Tibial artery (tissue), 4 donors: ENCODE measurements around the gene PRSS1.

Experiments used
- DNase-seq, 2 donors: peaks; one replicate each; pipeline ENCODE4 v3.0.0-alpha.2; 2019
- H3K27ac ChIP-seq, 2 donors: fragments of 200-600 bp; sonication (generic) in 1 of 2; 1 replicate in 1 of 2; 2 replicates in 1 of 2; pipeline ENCODE4 v1.5.1; 2018 to 2019; ENCODE audit warnings: mild to moderate bottlenecking in 1 of 2
- H3K27me3 ChIP-seq, 2 donors: fragments of 200-600 bp; sonication (generic) in 1 of 2; one replicate each; pipeline versions ENCODE4 v1.5.1 to v1.6.0; 2016 to 2019
- H3K36me3 ChIP-seq, 3 donors: fragments of 200-600 bp; sonication (generic) in 2 of 3; one replicate each; pipeline ENCODE4 v1.5.1; 2016 to 2019; ENCODE audit warnings: mild to moderate bottlenecking in 2 of 3
- H3K4me1 ChIP-seq, 4 donors: fragments of 200-600 bp; sonication (generic) in 2 of 4; 1 replicate in 3 of 4; 2 replicates in 1 of 4; pipeline ENCODE4 v1.5.1; 2016 to 2019
- H3K4me3 ChIP-seq, 2 donors: fragments of 200-600 bp; sonication (generic) in 1 of 2; 1 replicate in 1 of 2; 2 replicates in 1 of 2; pipeline ENCODE4 v1.5.1; 2018 to 2019; ENCODE audit warnings: mild to moderate bottlenecking in 2 of 2
- H3K9me3 ChIP-seq, 3 donors: fragments of 200-600 bp; sonication (generic) in 1 of 3; one replicate each; pipeline ENCODE4 v1.5.1; 2016 to 2019
- CTCF ChIP-seq, 2 experiments: fragments of 200-600 bp in 1 of 2; fragments of 450-650 bp in 1 of 2; IDR thresholded peaks; one replicate each; pipeline ENCODE4 v1.5.1; 2017 to 2019; ENCODE audit warnings: antibody characterized with exemption in 2 of 2, mild to moderate bottlenecking in 1 of 2, moderate library complexity in 1 of 2
- intact Hi-C: fragments of 100-400 bp; cut with DNase I; formaldehyde crosslinking; loops from one replicate; pipeline ENCODE4 v1.15.0; 2023; ENCODE audit warnings: low total_unique reads

PRSS1 gene

GRCh38 chr7:142770661-142771352 is 21.5 kb downstream of the PRSS1 start, which contains the start of gene PRSS2:
Gene PRSS2, plus strand, starts transcription at chr7:142770970. Its CDS starts 13 bp downstream, at chr7:142770983.
- Histone ChIP-seq H3K27me3 (peaks cover 0 to 7% of the 10 kb centered on the region in 2 donors), H3K36me3 (no peaks in the 10 kb centered on the region), H3K9me3 (no peaks in the 10 kb centered on the region), H3K4me1 (no peaks in the 10 kb centered on the region), H3K27ac (no peak within 1 kb of the TSS), H3K4me3 (no peak within 1 kb of the TSS)
- intact Hi-C loops = no loop called here
- DNase-seq = no peak
- no peak for TF ChIP-seq CTCF (IDR thresholded peaks at IDR 0.05)

- H3K4me3 ChIP-seq = no peak overlapping the region
- intact Hi-C loops = no loop called here
- no peak for DNase-seq
- H3K4me1 ChIP-seq = peaks cover 0 to under 1% (median 0%) of the 10 kb centered on the region in 4 donors
- no peaks in the 10 kb centered on the region for H3K36me3 ChIP-seq
- no peaks in the 10 kb centered on the region for H3K9me3 ChIP-seq
- TF ChIP-seq CTCF (IDR thresholded peaks at IDR 0.05) = no peak
- H3K27me3 ChIP-seq = peaks cover 0 to 7% of the 10 kb centered on the region in 2 donors
- H3K27ac ChIP-seq = no peak overlapping the region
Measured at GRCh38 chr7:142771353-142771723, 22.1 kb downstream of the PRSS1 start.

DNA sequence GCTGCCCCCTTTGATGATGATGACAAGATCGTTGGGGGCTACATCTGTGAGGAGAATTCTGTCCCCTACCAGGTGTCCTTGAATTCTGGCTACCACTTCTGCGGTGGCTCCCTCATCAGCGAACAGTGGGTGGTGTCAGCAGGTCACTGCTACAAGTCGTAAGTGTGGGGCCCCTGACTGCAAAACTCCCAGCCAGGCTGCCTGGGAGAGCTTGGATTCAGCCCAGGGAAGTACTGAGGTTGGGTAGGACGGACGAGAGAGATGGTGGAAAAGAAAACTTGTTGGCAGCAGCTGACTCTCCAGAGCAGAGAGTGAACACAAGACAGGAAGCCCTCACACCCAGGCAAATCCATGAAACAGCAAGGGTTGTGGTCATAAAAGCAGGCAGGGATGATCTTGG is 22.8 kb downstream of the PRSS1 start:
- no peak for TF ChIP-seq CTCF (IDR thresholded peaks at IDR 0.05)
- H3K9me3 ChIP-seq = no peaks in the 10 kb centered on the region
- H3K4me3 ChIP-seq = no peak overlapping the region
- H3K27me3 ChIP-seq = peaks cover 0 to 7% of the 10 kb centered on the region in 2 donors
- H3K27ac ChIP-seq = no peak overlapping the region
- intact Hi-C loops = no loop called here
- DNase-seq = no peak
- no peaks in the 10 kb centered on the region for H3K36me3 ChIP-seq
- peaks cover 0 to 5% (median 0%) of the 10 kb centered on the region in 4 donors for H3K4me1 ChIP-seq

- DNase-seq = no peak
- H3K36me3 ChIP-seq = no peaks in the 10 kb centered on the region
- H3K9me3 ChIP-seq = no peaks in the 10 kb centered on the region
- TF ChIP-seq CTCF (IDR thresholded peaks at IDR 0.05) = no peak
- peaks cover 0 to 5% (median 0%) of the 10 kb centered on the region in 4 donors for H3K4me1 ChIP-seq
- peaks cover 0 to 7% of the 10 kb centered on the region in 2 donors for H3K27me3 ChIP-seq
- intact Hi-C loops = no loop called here
- no peak overlapping the region for H3K27ac ChIP-seq
- H3K4me3 ChIP-seq = no peak overlapping the region
Measured at GRCh38 chr7:142772673-142773072, 23.4 kb downstream of the PRSS1 start.

DNA sequence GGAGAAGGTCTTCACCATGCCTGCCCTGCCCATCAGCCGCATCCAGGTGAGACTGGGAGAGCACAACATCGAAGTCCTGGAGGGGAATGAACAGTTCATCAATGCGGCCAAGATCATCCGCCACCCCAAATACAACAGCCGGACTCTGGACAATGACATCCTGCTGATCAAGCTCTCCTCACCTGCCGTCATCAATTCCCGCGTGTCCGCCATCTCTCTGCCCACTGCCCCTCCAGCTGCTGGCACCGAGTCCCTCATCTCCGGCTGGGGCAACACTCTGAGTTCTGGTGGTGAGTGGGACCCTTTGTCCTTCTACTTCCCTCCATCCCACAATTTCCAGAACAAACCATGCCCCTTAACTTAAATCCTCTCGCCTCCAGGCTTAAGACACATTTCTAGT is 24.0 kb downstream of the PRSS1 start:
- DNase-seq = no peak
- Histone ChIP-seq H3K4me3 (no peak overlapping the region), H3K27ac (no peak overlapping the region), H3K9me3 (no peaks in the 10 kb centered on the region), H3K27me3 (peaks cover 0 to 7% of the 10 kb centered on the region in 2 donors), H3K4me1 (peaks cover 0 to 5% (median 0%) of the 10 kb centered on the region in 4 donors), H3K36me3 (no peaks in the 10 kb centered on the region)
- intact Hi-C loops = no loop called here
- no peak for TF ChIP-seq CTCF (IDR thresholded peaks at IDR 0.05)
